IMR-90 (cell line): Measurements from ENCODE around the gene LRRC55. TPM values are rescaled to one million over a fixed set of nuclear protein-coding genes. Genes with fewer than 3 reads are reported as not detected.

Source experiments
- ATAC-seq: fragments of 200-7000 bp; cut with Tn5 transposase; 2 replicates; pipeline ENCODE4 v1.9.1; 2020; ENCODE audit warnings: low read depth, mild to moderate bottlenecking, moderate library complexity
- BruUV-seq: library from RNA; stranded (reverse); fragments of 400-500 nt; replicated peaks from 2 replicates; lab custom pipeline; 2021; lab: Mats Ljungman, UMichigan
- CTCF ChIA-PET: fragments of 300-600 bp; formaldehyde crosslinking; extraction: SDS; loops from one replicate; lab custom pipeline; 2021; ENCODE audit warnings: antibody characterized with exemption; lab: Yijun Ruan, JAX
- POLR2A ChIA-PET: fragments of 300-600 bp; sonication (Branson Sonifier 250); formaldehyde crosslinking; loops from one replicate; lab custom pipeline; 2022; ENCODE audit warnings: antibody characterized with exemption; ENCODE audit not compliant: unreplicated experiment; lab: Charles Lee
- DNase-seq: peaks from one replicate; pipeline ENCODE4 v3.0.0; 2013
- H2AFZ ChIP-seq: replicated peaks from 2 replicates; pipeline ENCODE3; 2013; ENCODE audit warnings: low read length, mild to moderate bottlenecking; ENCODE audit not compliant: poor library complexity
- H2AK5ac ChIP-seq: 2 replicates; pipeline ENCODE4 v1.6.1; 2013; ENCODE audit warnings: low read depth, low read length, inconsistent platforms
- H2AK9ac ChIP-seq: replicated peaks from 2 replicates; pipeline ENCODE3; 2013; ENCODE audit warnings: mild to moderate bottlenecking, low read depth, low read length, moderate library complexity; ENCODE audit not compliant: poor library complexity
- H2BK120ac ChIP-seq: 2 replicates; pipeline ENCODE4 v1.6.1; 2013; ENCODE audit warnings: low read depth, low read length, inconsistent platforms
- H2BK15ac ChIP-seq: 3 replicates; pipeline ENCODE4 v1.6.1; 2013; ENCODE audit warnings: low read depth, low read length, inconsistent platforms
- H2BK20ac ChIP-seq: 2 replicates; pipeline ENCODE4 v1.6.1; 2013; ENCODE audit warnings: low read depth, mild to moderate bottlenecking, inconsistent platforms, low read length, moderate library complexity
- H2BK5ac ChIP-seq: 2 replicates; pipeline ENCODE4 v1.6.1; 2013; ENCODE audit warnings: mild to moderate bottlenecking, low read depth, low read length, inconsistent platforms; ENCODE audit not compliant: poor library complexity, severe bottlenecking
- H3K14ac ChIP-seq: replicated peaks from 2 replicates; pipeline ENCODE4 v1.6.1; 2013; ENCODE audit warnings: low read depth, low read length, inconsistent platforms
- H3K18ac ChIP-seq: 2 replicates; pipeline ENCODE4 v1.6.1; 2013; ENCODE audit warnings: low read depth, low read length, control low read depth
- H3K23ac ChIP-seq: 2 replicates; pipeline ENCODE4 v1.6.1; 2013; ENCODE audit warnings: low read depth, low read length, inconsistent platforms
- H3K27ac ChIP-seq: 2 replicates; pipeline ENCODE4 v1.5.1; 2013; ENCODE audit warnings: mild to moderate bottlenecking, control low read depth, low read length; ENCODE audit not compliant: insufficient read depth
- H3K27me3 ChIP-seq: 2 replicates; pipeline ENCODE4 v1.6.1; 2013; ENCODE audit warnings: low read length; ENCODE audit not compliant: control insufficient read depth, insufficient read depth
- H3K36me3 ChIP-seq: 2 replicates; pipeline ENCODE4 v1.6.1; 2013; ENCODE audit warnings: low read length, mixed read lengths; ENCODE audit not compliant: control insufficient read depth, insufficient read depth
- H3K4ac ChIP-seq: 2 replicates; pipeline ENCODE4 v1.6.1; 2013; ENCODE audit warnings: low read depth, low read length, inconsistent platforms
- H3K4me1 ChIP-seq: 2 replicates; pipeline ENCODE4 v1.6.1; 2013; ENCODE audit warnings: low read length, mixed read lengths; ENCODE audit not compliant: control insufficient read depth, insufficient read depth
- H3K4me2 ChIP-seq: 2 replicates; pipeline ENCODE4 v1.6.1; 2013; ENCODE audit warnings: low read depth, mild to moderate bottlenecking, control low read depth, low read length, moderate library complexity
- H3K4me3 ChIP-seq: 2 replicates; pipeline ENCODE4 v1.5.1; 2013; ENCODE audit warnings: low read depth, mild to moderate bottlenecking, control low read depth, low read length, moderate library complexity; ENCODE audit not compliant: insufficient read depth
- H3K56ac ChIP-seq: 2 replicates; pipeline ENCODE4 v1.6.1; 2013; ENCODE audit warnings: low read length, inconsistent platforms; ENCODE audit not compliant: insufficient read depth; ENCODE audit errors: extremely low read depth
- H3K79me1 ChIP-seq, 2 experiments: 2 replicates each; pipeline ENCODE4 v1.6.1; 2013; ENCODE audit warnings: low read length in 2 of 2, inconsistent platforms in 1 of 2, low read depth in 1 of 2
- H3K9ac ChIP-seq: 2 replicates; pipeline ENCODE4 v1.6.1; 2013; ENCODE audit warnings: low read depth, low read length, control low read depth
- H3K9me1 ChIP-seq: 2 replicates; pipeline ENCODE4 v1.6.1; 2013; ENCODE audit warnings: low read length, inconsistent platforms; ENCODE audit not compliant: insufficient read depth
- H3K9me3 ChIP-seq: 2 replicates; pipeline ENCODE4 v1.6.1; 2013; ENCODE audit warnings: low read length; ENCODE audit not compliant: control insufficient read depth, insufficient read depth
- H4K20me1 ChIP-seq: 2 replicates; pipeline ENCODE4 v1.6.1; 2013; ENCODE audit warnings: low read length, inconsistent platforms; ENCODE audit not compliant: insufficient read depth
- H4K5ac ChIP-seq: 2 replicates; pipeline ENCODE4 v1.6.1; 2013; ENCODE audit warnings: mild to moderate bottlenecking, low read depth, low read length, control low read depth
- H4K8ac ChIP-seq, 2 experiments: 2 replicates each; pipeline ENCODE4 v1.6.1; 2013; ENCODE audit warnings: low read depth in 2 of 2, low read length in 2 of 2, control low read depth in 1 of 2, inconsistent platforms in 1 of 2
- H4K91ac ChIP-seq: 2 replicates; pipeline ENCODE4 v1.6.1; 2013; ENCODE audit warnings: low read depth, low read length, inconsistent platforms; ENCODE audit not compliant: insufficient read depth
- BHLHE40 ChIP-seq: fragments of 150-350 bp; IDR thresholded peaks from 2 replicates; pipeline ENCODE4 v1.6.1; 2016; ENCODE audit warnings: mild to moderate bottlenecking, low read depth, low read length
- CEBPB ChIP-seq: IDR thresholded peaks from 2 replicates; pipeline ENCODE4 v1.6.1; 2012; ENCODE audit warnings: low read depth, low read length, improper control_type of control experiment
- CHD1 ChIP-seq: IDR thresholded peaks from 2 replicates; pipeline ENCODE4 v1.6.1; 2012; ENCODE audit warnings: low read depth, low read length, improper control_type of control experiment
- FOS ChIP-seq: fragments of 150-350 bp; IDR thresholded peaks from 2 replicates; pipeline ENCODE4 v1.6.1; 2016; ENCODE audit warnings: low read depth, low read length
- MAFK ChIP-seq: IDR thresholded peaks from 2 replicates; pipeline ENCODE4 v1.6.1; 2012; ENCODE audit warnings: low read depth, low read length, improper control_type of control experiment
- MAZ ChIP-seq: IDR thresholded peaks from 2 replicates; pipeline ENCODE4 v1.6.1; 2012; ENCODE audit warnings: low read depth, mild to moderate bottlenecking, low read length, improper control_type of control experiment, moderate library complexity, borderline replicate concordance
- NFE2L2 ChIP-seq: fragments of 150-350 bp; IDR thresholded peaks from 2 replicates; pipeline ENCODE4 v1.6.1; 2016; ENCODE audit warnings: low read depth, mild to moderate bottlenecking, low read length
- POLR2A ChIP-seq: IDR thresholded peaks from 2 replicates; pipeline ENCODE4 v1.6.1; 2012; ENCODE audit warnings: mild to moderate bottlenecking, low read depth, low read length
- RAD21 ChIP-seq: IDR thresholded peaks from 2 replicates; pipeline ENCODE4 v1.6.1; 2012; ENCODE audit warnings: low read length, improper control_type of control experiment
- RCOR1 ChIP-seq: IDR thresholded peaks from 2 replicates; pipeline ENCODE4 v1.6.1; 2012; ENCODE audit warnings: mild to moderate bottlenecking, low read length, improper control_type of control experiment; ENCODE audit not compliant: insufficient replicate concordance
- RFX5 ChIP-seq: IDR thresholded peaks from 2 replicates; pipeline ENCODE4 v1.8.0; 2012; ENCODE audit warnings: low read depth, mild to moderate bottlenecking, low read length, moderate library complexity
- SMC3 ChIP-seq: fragments of 150-350 bp; IDR thresholded peaks from 2 replicates; pipeline ENCODE4 v1.6.1; 2016; ENCODE audit warnings: low read depth, mild to moderate bottlenecking, antibody characterized with exemption, low read length, moderate library complexity
- USF2 ChIP-seq: fragments of 150-350 bp; IDR thresholded peaks from 2 replicates; pipeline ENCODE4 v1.6.1; 2017; ENCODE audit warnings: mild to moderate bottlenecking, antibody characterized with exemption, low read length, low read depth
- WGBS, 2 experiments: methylation state at CpG; one replicate each; pipeline versions ENCODE4 v1.1.5 to v1.1.7; 2013; ENCODE audit warnings: missing lambda C conversion rate in 2 of 2; ENCODE audit not compliant: insufficient read length in 1 of 2; ENCODE audit errors: extremely low coverage in 2 of 2; 5-methylcytosine and 5-hydroxymethylcytosine counted together
- dilution Hi-C: fragments of 300-500 bp; cut with HindIII; formaldehyde crosslinking; loops from one replicate; pipeline ENCODE4 v1.14.3; 2018; ENCODE audit warnings: low sequenced_read_pairs; ENCODE audit not compliant: unreplicated experiment
- in situ Hi-C: fragments of 300-500 bp; cut with MboI; formaldehyde crosslinking; loops from 3 replicates; pipeline ENCODE4 v1.14.3; 2019; ENCODE audit warnings: low sequenced_read_pairs, inconsistent platforms, mixed read lengths
- intact Hi-C: fragments of 100-400 bp; cut with micrococcal nuclease; formaldehyde crosslinking; loops from 2 replicates; pipeline ENCODE4 v1.10.0; 2022
- polyA plus RNA-seq, 3 experiments: library from polyadenylated mRNA; depleted of rRNA; stranded (reverse); fragments of >200 nt; gene quantifications; 2 replicates each; pipeline ENCODE4 v1.2.3, GENCODE V29; 2012; ENCODE audit warnings: low replicate concordance in 1 of 3
- total RNA-seq: library from RNA; depleted of rRNA; stranded (reverse); fragments of >200 nt; gene quantifications from 2 replicates; pipeline ENCODE4 v1.2.3, GENCODE V29; 2012

LRRC55 gene
- total and polyA plus RNA-seq, 2 of the 4 experiments (the other 2 are of a cell fraction), result not detected

- H3K9me3 ChIP-seq, result no peaks in the 10 kb centered on the region
- H3K23ac ChIP-seq, result no peak overlapping the region
- H2BK20ac ChIP-seq, result no peak overlapping the region
- no peak overlapping the region for H3K18ac ChIP-seq
- no peaks in the 10 kb centered on the region for H3K4me1 ChIP-seq
- no peak overlapping the region for H4K91ac ChIP-seq
- no peak overlapping the region for H3K14ac ChIP-seq
- H4K5ac ChIP-seq, result no peak overlapping the region
- intact Hi-C loops (no loop called here), dilution Hi-C loops (no loop called here), in situ Hi-C loops (no loop called here)
- no peak overlapping the region for H3K56ac ChIP-seq
- no peak overlapping the region for H3K4ac ChIP-seq
- POLR2A ChIA-PET, result no interaction called here
- no peak overlapping the region for H3K4me3 ChIP-seq
- H3K36me3 ChIP-seq, result no peaks in the 10 kb centered on the region
- H4K20me1 ChIP-seq, result no peaks in the 10 kb centered on the region
- CTCF ChIA-PET, result interaction anchor here (1.7 kb wide), 1 partner anchor 100 kb away, joined by 5 read pairs; no protein-coding TSS in a partner anchor
- H3K9me1 ChIP-seq, result no peaks in the 10 kb centered on the region
- peaks cover 2% of the 10 kb centered on the region for H3K27me3 ChIP-seq
- no peak overlapping the region for H2AK5ac ChIP-seq
- H2AK9ac ChIP-seq, result no peak overlapping the region
- no peak for TF ChIP-seq POLR2A
- TF ChIP-seq CEBPB, result no peak
- no peak for TF ChIP-seq BHLHE40
- TF ChIP-seq CHD1, result no peak
- no peak for TF ChIP-seq MAZ
- no peak for TF ChIP-seq SMC3
- no peak for TF ChIP-seq RAD21
- TF ChIP-seq MAFK, result no peak
- no peak for TF ChIP-seq RCOR1
- no peak for TF ChIP-seq FOS
- TF ChIP-seq NFE2L2, result no peak
- no peak for TF ChIP-seq USF2
- no peak for TF ChIP-seq RFX5
- H2AFZ ChIP-seq, result no peak overlapping the region
- DNase-seq, result no peak
- no peak overlapping the region for H3K4me2 ChIP-seq
- no peak overlapping the region for H2BK5ac ChIP-seq
- no peak for ATAC-seq
- H2BK15ac ChIP-seq, result no peak overlapping the region
- no peak overlapping the region for H4K8ac ChIP-seq
- no peaks in the 10 kb centered on the region for H3K79me1 ChIP-seq
- WGBS, 2 experiments, result no CpG with 5 or more reads among the region's 5 CpGs
- H3K9ac ChIP-seq, result no peak overlapping the region
- BruUV-seq, result no TSS peak
- no peak overlapping the region for H2BK120ac ChIP-seq
- H3K27ac ChIP-seq, result no peak overlapping the region
Observed at GRCh38 chr11:57148621-57149020, 33.1 kb upstream of the LRRC55 start.
